Gastrocnemius medialis (tissue), 4 donors: ENCODE results near the gene SCARF2.

Experiments used
- POLR2A ChIP-seq, 2 donors: fragments of 450-650 bp; IDR thresholded peaks; one replicate each; pipeline ENCODE4 v1.6.1; 2017; ENCODE audit warnings: antibody characterized with exemption in 2 of 2, mild to moderate bottlenecking in 2 of 2, moderate library complexity in 2 of 2
- TF ChIP-seq, protein P1 (sequence below), 5 experiments: fragments of 450-650 bp in 3 of 5; fragments of 200-600 bp in 2 of 5; sonication (generic) in 2 of 5; IDR thresholded peaks in 4 of 5; conservative IDR thresholded peaks in 1 of 5; 1 replicate in 4 of 5; 2 replicates in 1 of 5; pipeline ENCODE4 v1.5.1; 2016 to 2019; ENCODE audit warnings: antibody characterized with exemption in 5 of 5, mild to moderate bottlenecking in 3 of 5, moderate library complexity in 3 of 5

GRCh38 chr22:20458530-20459151 lies 21.0 kb upstream of the SCARF2 start:
- no peak for TF ChIP-seq POLR2A (IDR thresholded peaks at IDR 0.05)
- TF ChIP-seq, protein P1, sequence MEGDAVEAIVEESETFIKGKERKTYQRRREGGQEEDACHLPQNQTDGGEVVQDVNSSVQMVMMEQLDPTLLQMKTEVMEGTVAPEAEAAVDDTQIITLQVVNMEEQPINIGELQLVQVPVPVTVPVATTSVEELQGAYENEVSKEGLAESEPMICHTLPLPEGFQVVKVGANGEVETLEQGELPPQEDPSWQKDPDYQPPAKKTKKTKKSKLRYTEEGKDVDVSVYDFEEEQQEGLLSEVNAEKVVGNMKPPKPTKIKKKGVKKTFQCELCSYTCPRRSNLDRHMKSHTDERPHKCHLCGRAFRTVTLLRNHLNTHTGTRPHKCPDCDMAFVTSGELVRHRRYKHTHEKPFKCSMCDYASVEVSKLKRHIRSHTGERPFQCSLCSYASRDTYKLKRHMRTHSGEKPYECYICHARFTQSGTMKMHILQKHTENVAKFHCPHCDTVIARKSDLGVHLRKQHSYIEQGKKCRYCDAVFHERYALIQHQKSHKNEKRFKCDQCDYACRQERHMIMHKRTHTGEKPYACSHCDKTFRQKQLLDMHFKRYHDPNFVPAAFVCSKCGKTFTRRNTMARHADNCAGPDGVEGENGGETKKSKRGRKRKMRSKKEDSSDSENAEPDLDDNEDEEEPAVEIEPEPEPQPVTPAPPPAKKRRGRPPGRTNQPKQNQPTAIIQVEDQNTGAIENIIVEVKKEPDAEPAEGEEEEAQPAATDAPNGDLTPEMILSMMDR (IDR thresholded peaks at IDR 0.05 in 4 of 5, conservative IDR thresholded peaks at IDR 0.05 in 1 of 5) = no peak
